Loucy (cell line): ENCODE results near the gene HOXB3.

Experiments used
- CTCF ChIP-seq: fragments of 200-600 bp; sonication (generic); conservative IDR thresholded peaks from 2 replicates; pipeline ENCODE4 v1.5.1; 2014; ENCODE audit warnings: mild to moderate bottlenecking, antibody characterized with exemption, low read length
- EZH2phosphoT487 ChIP-seq: fragments of 200-600 bp; IDR thresholded peaks from 2 replicates; pipeline ENCODE4 v1.6.1; 2018; ENCODE audit warnings: antibody characterized with exemption, mild to moderate bottlenecking, moderate library complexity, borderline replicate concordance

- TF ChIP-seq CTCF (no peak), EZH2phosphoT487 (no peak)
Measured at GRCh38 chr17:48569240-48569582, 20.8 kb downstream of the HOXB3 start.
